Left kidney (tissue), 2 donors: ENCODE measurements around the gene UGT1A6. TPM values are rescaled to one million over a fixed set of nuclear protein-coding genes. Genes with fewer than 3 reads are reported as not detected.

Source experiments
- DNase-seq: peaks from one replicate; pipeline ENCODE4 v3.0.0-alpha.2; 2013
- polyA plus RNA-seq: library from polyadenylated mRNA; unstranded; fragments of 120-200 nt; gene quantifications from one replicate; pipeline ENCODE4 v1.2.1, GENCODE V29; 2013; ENCODE audit not compliant: insufficient read length

UGT1A6 gene
- polyA plus RNA-seq, 1 donor: 2.7 TPM

- no peak for DNase-seq
Observed at GRCh38 chr2:233801357-233802131, 108.9 kb downstream of the UGT1A6 start.

GRCh38 chr2:233802132-233802815 is 109.6 kb downstream of the UGT1A6 start:
- DNase-seq: no peak

GRCh38 chr2:233803292-233803911 is 110.7 kb downstream of the UGT1A6 start:
- no peak for DNase-seq

GRCh38 chr2:233803994-233804393 is 111.3 kb downstream of the UGT1A6 start:
- no peak for DNase-seq

- no peak for DNase-seq
Observed at GRCh38 chr2:233807215-233807865, 114.7 kb downstream of the UGT1A6 start.

- no peak for DNase-seq
Observed at GRCh38 chr2:233807966-233808935, 115.6 kb downstream of the UGT1A6 start.

- DNase-seq: no peak
Observed at GRCh38 chr2:233810385-233810784, 117.7 kb downstream of the UGT1A6 start.

- DNase-seq: no peak
Observed at GRCh38 chr2:233811087-233811486, 118.4 kb downstream of the UGT1A6 start.

- no peak for DNase-seq
Observed at GRCh38 chr2:233811732-233812131, 119.0 kb downstream of the UGT1A6 start.

GRCh38 chr2:233813236-233814055 is 120.8 kb downstream of the UGT1A6 start:
- peak; percentile 55 for DNase-seq

GRCh38 chr2:233814056-233814835 is 121.6 kb downstream of the UGT1A6 start:
- no peak for DNase-seq

- no peak for DNase-seq
Observed at GRCh38 chr2:233815861-233816260, 123.2 kb downstream of the UGT1A6 start.

- no peak for DNase-seq
Observed at GRCh38 chr2:233816334-233816733, 123.6 kb downstream of the UGT1A6 start.

GRCh38 chr2:233816771-233817170 is 124.1 kb downstream of the UGT1A6 start:
- no peak for DNase-seq

GRCh38 chr2:233817361-233817911 is 124.7 kb downstream of the UGT1A6 start:
- no peak for DNase-seq

- no peak for DNase-seq
Observed at GRCh38 chr2:233817995-233818638, 125.4 kb downstream of the UGT1A6 start.

GRCh38 chr2:233818639-233819621 is 126.2 kb downstream of the UGT1A6 start:
- DNase-seq: no peak
